MCF 10A (cell line): Measurements from ENCODE around the gene CIT. TPM values are rescaled to one million over a fixed set of nuclear protein-coding genes. Genes with fewer than 3 reads are reported as not detected.

Experiments used
- BruUV-seq: library from RNA; stranded (reverse); fragments of 400-500 nt; replicated peaks from 2 replicates; lab custom pipeline; 2021; lab: Mats Ljungman, UMichigan
- CTCF ChIA-PET: fragments of 300-600 bp; sonication (Branson Sonifier 250); formaldehyde crosslinking; extraction: SDS; loops from one replicate; lab custom pipeline; 2021; ENCODE audit warnings: antibody characterized with exemption, inconsistent platforms; lab: Yijun Ruan, JAX
- POLR2A ChIA-PET: fragments of 300-600, 350-650 bp; sonication (Branson Sonifier 250); formaldehyde crosslinking; extraction: SDS; loops from one replicate; lab custom pipeline; 2020; ENCODE audit warnings: antibody characterized with exemption, inconsistent platforms; lab: Yijun Ruan, JAX
- DNase-seq: peaks from one replicate; pipeline ENCODE4 v3.0.0-alpha.2; 2018; ENCODE audit not compliant: unreplicated experiment
- H3K27ac Mint-ChIP-seq: one replicate; pipeline ENCODE4 v1.8.0; 2022; ENCODE audit warnings: mild to moderate bottlenecking, low read depth, mixed read lengths; ENCODE audit not compliant: unreplicated experiment
- H3K27me3 Mint-ChIP-seq: one replicate; pipeline ENCODE4 v1.8.0; 2022; ENCODE audit warnings: mixed read lengths; ENCODE audit not compliant: insufficient read depth, unreplicated experiment
- H3K36me3 Mint-ChIP-seq: one replicate; pipeline ENCODE4 v1.8.0; 2022; ENCODE audit warnings: mild to moderate bottlenecking, moderate library complexity, mixed read lengths; ENCODE audit not compliant: insufficient read depth, unreplicated experiment
- H3K4me1 Mint-ChIP-seq: one replicate; pipeline ENCODE4 v1.8.0; 2022; ENCODE audit warnings: mixed read lengths; ENCODE audit not compliant: insufficient read depth, unreplicated experiment
- H3K4me3 Mint-ChIP-seq: one replicate; pipeline ENCODE4 v1.8.0; 2022; ENCODE audit warnings: mild to moderate bottlenecking, moderate library complexity, mixed read lengths; ENCODE audit not compliant: unreplicated experiment
- H3K9me3 Mint-ChIP-seq: one replicate; pipeline ENCODE4 v1.8.0; 2022; ENCODE audit warnings: mixed read lengths; ENCODE audit not compliant: unreplicated experiment
- CTCF ChIP-seq: fragments of 200-600 bp; IDR thresholded peaks from one replicate; pipeline ENCODE4 v1.8.0; 2022; ENCODE audit warnings: antibody characterized with exemption, mild to moderate bottlenecking; ENCODE audit not compliant: unreplicated experiment
- intact Hi-C: fragments of 100-400 bp; cut with micrococcal nuclease; formaldehyde crosslinking; loops from 2 replicates; pipeline ENCODE4 v1.14.1; 2022
- total RNA-seq: library from RNA; stranded (reverse); gene quantifications from 2 replicates; pipeline ENCODE4 v1.2.3, GENCODE V29; 2022

The CIT gene
- total RNA-seq, 1 experiment from 2014 or later = 25.0 TPM

- peaks cover 11% of the 10 kb centered on the region for H3K4me1 Mint-ChIP-seq
- H3K27ac Mint-ChIP-seq = peak overlapping the region; percentile 94
- H3K27me3 Mint-ChIP-seq = no peaks in the 10 kb centered on the region
- H3K9me3 Mint-ChIP-seq = no peaks in the 10 kb centered on the region
- peak; percentile 80 for DNase-seq
- intact Hi-C loops = no loop called here
- TF ChIP-seq CTCF = no peak
- ChIA-PET CTCF (interaction anchor here (0.6 to 0.7 kb wide), 2 partner anchors 19 to 27 kb away, joined by 4 to 5 read pairs; no protein-coding TSS in a partner anchor), POLR2A (interaction anchor here (1.1 to 1.4 kb wide), 2 partner anchors 10 to 26 kb away, joined by 3 read pairs; no protein-coding TSS in a partner anchor)
- peaks cover 7% of the 10 kb centered on the region for H3K36me3 Mint-ChIP-seq
- H3K4me3 Mint-ChIP-seq = no peak overlapping the region
- no TSS peak for BruUV-seq
Measured at GRCh38 chr12:119870457-119870856, 6.7 kb downstream of the CIT start.

GRCh38 chr12:119869720-119870119 lies 7.4 kb downstream of the CIT start:
- H3K9me3 Mint-ChIP-seq = no peaks in the 10 kb centered on the region
- peaks cover 11% of the 10 kb centered on the region for H3K4me1 Mint-ChIP-seq
- ChIA-PET POLR2A (interaction anchor here (0.6 to 1.4 kb wide), 2 partner anchors 25 to 1785 kb away, joined by 3 read pairs; no protein-coding TSS in a partner anchor), CTCF (interaction anchor here (0.7 to 1.3 kb wide), 2 partner anchors 20 to 89 kb away, joined by 3 to 5 read pairs; no protein-coding TSS in a partner anchor)
- intact Hi-C loops = no loop called here
- peaks cover 7% of the 10 kb centered on the region for H3K36me3 Mint-ChIP-seq
- peak overlapping the region; percentile 94 for H3K27ac Mint-ChIP-seq
- DNase-seq = peak; percentile 74
- no TSS peak for BruUV-seq
- no peak for TF ChIP-seq CTCF
- H3K4me3 Mint-ChIP-seq = no peak overlapping the region
- H3K27me3 Mint-ChIP-seq = no peaks in the 10 kb centered on the region

GRCh38 chr12:119868992-119869391 lies 8.1 kb downstream of the CIT start:
- no peaks in the 10 kb centered on the region for H3K9me3 Mint-ChIP-seq
- DNase-seq = no peak
- H3K27ac Mint-ChIP-seq = peak overlapping the region; percentile 94
- BruUV-seq = no TSS peak
- intact Hi-C loops = no loop called here
- no peaks in the 10 kb centered on the region for H3K27me3 Mint-ChIP-seq
- H3K4me3 Mint-ChIP-seq = no peak overlapping the region
- TF ChIP-seq CTCF = no peak
- CTCF ChIA-PET = interaction anchor here (1.3 kb wide), 1 partner anchor 89 kb away, joined by 3 read pairs; no protein-coding TSS in a partner anchor
- H3K4me1 Mint-ChIP-seq = peaks cover 11% of the 10 kb centered on the region
- POLR2A ChIA-PET = interaction anchor here (0.6 kb wide), 1 partner anchor 1786 kb away, joined by 3 read pairs; no protein-coding TSS in a partner anchor
- peaks cover 7% of the 10 kb centered on the region for H3K36me3 Mint-ChIP-seq

- intact Hi-C loops = no loop called here
- Mint-ChIP-seq H3K4me3 (no peak overlapping the region), H3K4me1 (peaks cover 6% of the 10 kb centered on the region), H3K9me3 (no peaks in the 10 kb centered on the region), H3K36me3 (peaks cover 13% of the 10 kb centered on the region), H3K27ac (no peak overlapping the region), H3K27me3 (no peaks in the 10 kb centered on the region)
- DNase-seq = no peak
- CTCF ChIA-PET = interaction anchor here (0.7 to 1.8 kb wide), 2 partner anchors 18 to 56 kb away, joined by 3 to 5 read pairs; no protein-coding TSS in a partner anchor
- TF ChIP-seq CTCF = no peak
- no TSS peak for BruUV-seq
- POLR2A ChIA-PET = no interaction called here
Measured at GRCh38 chr12:119864591-119864990, 12.5 kb downstream of the CIT start.
